Stimulated activated CD4-positive, alpha-beta T cell treated with anti-CD3 and anti-CD28 coated beads, Interleukin-12 subunit alpha, Interleukin-12 subunit beta, amount 100 ng/mL, for 24 hours (primary cell): Measurements from ENCODE around the gene PCAT7.
"Not testable (repeated sequence)": the region's sequence is repeated elsewhere in the genome, so short reads cannot be mapped to it uniquely, and the experiment has no call there.

Source experiments
- DNase-seq, 2 experiments: peaks; one replicate each; pipeline ENCODE4 v3.0.0-alpha.2; 2020; ENCODE audit warnings: low read depth in 2 of 2

The PCAT7 gene

DNA sequence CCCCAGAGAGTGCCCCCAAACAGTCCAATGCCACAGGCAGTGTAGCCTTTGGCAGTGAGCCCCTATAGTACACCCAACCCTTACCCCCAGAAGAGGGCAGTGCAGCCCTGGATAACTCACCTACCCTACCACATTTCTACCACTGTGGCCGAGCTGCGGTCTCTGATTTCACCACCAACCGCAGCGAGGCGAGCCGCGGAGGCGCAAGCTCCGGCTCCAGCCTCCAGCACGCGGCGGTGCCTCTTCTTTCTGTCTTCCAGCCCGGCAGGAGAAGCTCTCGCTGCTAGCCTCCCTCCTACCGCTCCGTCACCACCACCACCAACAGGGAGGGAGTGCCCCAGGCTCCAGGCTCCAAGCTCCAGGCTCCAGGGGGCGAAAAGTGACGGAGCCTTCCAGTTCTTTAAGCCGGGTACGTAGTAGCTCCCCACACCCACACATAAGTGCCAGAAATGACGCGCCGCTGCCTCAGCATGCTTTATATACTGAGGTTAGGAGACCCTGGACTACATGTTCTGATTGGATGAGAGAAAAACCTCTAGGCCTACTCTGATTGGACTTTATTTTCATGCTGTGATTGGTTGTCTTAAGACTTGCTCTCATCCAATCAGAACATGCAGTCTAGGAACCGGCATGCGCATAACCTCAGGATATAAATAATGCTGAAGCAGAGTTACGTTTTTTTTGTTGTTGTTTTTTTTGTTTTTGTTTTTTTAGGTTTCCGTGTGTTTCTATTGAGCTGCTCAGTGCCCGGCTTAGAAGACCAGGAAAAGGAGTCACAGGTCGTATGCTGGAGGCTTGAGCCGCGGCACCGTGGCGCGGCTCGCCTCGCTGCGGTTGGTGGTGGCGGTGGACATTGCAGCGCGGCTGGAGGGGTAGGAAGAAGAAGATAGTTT is at the start of gene PCAT7:
TSS of gene PCAT7 (plus strand) at position 645 of the 893 bp plus-strand sequence.
- DNase-seq = peak in 1 of 2 experiments; percentile 15

DNA sequence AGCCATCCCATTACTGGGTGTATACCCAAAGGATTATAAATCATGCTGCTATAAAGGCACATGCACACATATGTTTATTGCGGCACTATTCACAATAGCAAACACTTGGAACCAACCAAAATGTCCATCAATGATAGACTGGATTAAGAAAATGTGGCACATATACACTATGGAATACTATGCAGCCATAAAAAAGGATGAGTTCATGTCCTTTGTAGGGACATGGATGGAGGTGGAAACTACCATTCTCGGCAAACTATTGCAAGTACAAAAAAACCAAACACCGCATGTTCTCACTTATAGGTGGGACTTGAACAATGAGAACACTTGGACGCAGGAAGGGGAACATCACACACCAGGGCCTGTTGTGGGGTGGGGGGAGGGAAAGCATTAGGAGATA is 48.5 kb upstream of the PCAT7 start:
- not testable (repeated sequence) for DNase-seq

DNA sequence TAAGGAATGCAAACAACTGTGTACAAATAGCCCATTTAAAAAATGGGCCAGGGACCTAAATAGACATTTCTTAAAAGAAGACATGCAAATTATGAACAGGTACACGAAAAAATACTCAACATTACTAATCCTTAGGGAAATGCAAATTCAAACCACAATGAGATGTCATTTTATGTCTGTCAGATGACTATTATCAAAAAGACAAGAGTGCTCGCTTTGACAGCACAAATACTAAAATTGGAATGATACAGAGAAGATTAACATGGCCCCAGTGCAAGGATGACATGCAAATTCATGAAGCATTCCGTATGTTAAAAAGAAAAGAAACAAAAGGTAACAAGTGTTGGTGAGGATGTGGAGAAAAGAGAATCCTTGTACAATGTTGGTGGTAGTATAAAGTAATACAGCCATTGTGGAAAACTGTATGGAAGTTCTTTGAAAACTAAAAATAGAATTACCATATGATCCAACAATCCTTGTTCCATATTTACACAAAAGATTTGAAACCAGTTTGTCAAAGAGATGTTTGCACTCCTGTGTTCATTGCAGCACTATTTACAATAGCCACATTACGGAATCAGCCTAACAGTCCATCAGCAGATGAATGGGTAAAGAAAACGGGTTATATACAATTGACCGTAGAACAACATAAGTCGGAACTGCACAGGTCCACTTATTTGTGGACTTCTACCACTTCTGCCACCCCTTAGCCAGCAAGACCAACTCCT is 47.2 kb upstream of the PCAT7 start:
- no peak for DNase-seq

DNA sequence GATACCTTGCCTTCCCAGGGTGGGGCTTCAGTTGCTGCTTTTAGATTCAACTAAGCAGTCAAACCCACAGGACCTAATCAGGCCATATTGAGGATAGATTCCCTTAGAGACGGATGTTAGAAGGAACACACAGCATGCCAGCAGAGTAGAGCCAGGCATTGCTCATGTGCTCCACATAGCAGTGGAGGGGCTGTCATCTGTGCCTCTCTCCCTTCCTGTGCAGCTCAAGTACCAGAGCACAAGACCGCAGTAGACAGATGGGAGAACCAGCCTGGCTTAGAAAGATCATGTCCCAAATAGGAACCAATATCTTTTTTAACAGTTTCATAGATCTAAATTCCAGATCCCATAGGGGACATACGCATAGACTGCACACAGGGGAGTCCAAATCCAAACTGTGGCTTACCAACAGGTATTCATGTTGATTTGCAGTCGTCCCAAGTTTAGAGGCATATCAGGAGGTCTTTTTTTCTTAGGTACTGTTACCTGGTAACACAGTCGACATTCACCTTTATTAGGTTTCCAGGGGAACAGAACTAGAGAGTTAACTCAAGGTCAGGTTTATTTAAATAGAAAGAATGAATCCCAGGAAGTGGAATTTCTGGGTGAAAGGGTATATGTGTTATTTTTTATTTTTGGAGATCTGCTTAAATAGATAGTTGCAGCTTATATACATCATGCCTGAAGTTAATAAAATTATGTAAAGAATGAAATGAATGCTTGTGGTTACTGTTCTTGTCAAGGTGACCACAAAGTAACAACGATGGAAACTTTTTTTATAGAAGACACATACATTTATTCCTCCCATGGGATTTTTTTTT is 43.5 kb upstream of the PCAT7 start:
- DNase-seq = no peak

DNA sequence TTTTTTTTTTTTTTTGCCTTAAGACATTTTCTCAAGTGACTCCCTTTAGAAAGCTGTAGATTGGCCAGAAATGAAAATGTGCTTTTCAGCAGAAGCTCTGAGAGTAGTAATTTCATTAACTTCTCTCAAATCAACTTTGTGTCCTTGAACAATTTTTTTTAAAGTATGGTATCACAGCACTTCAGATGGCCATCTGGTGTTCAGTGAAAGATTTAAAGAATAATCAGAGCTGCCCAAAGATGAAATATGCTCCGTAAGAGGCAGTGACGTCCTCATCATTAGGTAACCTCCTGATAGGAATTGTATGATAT is 43.0 kb upstream of the PCAT7 start:
- no peak for DNase-seq

DNA sequence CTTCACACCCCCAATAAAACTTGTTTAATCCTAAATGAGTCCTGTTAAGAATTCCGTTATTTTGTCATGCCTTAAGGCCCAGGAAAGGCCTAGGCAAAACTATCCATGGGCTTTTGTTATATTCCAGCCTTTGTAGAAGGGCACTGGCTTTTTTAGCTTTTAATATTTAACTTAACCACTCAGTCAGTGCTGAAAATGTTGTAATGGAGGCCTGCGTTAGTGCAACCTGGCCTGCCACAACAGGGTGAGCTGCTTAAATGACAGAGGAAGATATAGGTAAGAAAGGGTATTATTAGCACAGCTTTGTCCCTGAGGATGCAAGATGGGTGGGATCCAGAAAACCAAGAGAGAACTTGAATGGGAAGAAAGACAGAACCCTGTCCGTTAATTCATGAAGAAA is 40.2 kb upstream of the PCAT7 start:
- no peak for DNase-seq

DNA sequence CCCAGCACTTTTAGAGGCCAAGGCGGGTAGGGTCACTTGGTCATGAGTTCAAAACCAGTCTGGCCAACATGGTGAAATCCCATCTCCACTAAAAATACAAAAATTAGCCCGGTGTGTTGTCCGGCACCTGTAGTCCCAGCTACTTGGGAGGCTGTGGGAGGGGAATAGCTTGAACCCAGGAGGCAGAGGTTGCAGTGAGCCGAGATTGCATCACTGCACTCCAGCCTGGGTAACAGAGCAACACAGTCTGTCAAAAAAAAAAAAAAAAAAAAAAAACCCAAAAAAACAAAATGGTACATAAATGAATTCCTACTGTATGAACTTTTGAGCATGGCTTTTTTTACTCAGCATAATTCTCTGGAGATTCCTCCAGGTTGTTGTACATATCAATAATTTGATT is 37.6 kb upstream of the PCAT7 start:
- no peak for DNase-seq

DNA sequence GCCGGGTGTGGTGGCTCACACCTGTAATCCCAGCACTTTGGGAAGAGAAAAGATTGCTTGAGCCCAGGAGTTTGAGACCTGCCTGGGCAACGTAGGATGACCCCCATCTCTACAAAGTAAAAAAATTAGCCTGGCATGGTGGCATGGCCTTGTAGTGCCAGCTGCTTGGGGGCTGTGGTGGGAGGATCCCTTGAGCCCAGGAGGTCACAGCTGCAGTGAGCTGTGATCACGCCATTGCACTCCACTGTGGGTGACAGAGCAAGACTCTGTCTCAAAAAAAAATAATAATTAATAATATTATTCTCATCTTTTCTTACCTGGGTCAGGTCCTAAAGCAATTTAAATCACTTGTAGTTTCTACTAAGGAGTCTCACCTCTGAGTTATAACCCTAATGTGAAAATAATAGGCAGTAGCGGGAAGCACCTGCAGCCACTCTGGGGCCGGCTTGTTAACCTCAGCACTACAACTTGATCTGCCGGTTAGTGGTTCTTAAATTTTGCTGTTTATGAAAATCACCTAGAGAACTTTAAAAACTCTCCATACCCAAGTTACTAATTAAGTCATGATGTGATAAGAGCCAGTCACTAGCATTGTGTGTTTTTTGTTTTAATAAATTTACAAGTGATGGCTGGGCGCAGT is 29.4 kb upstream of the PCAT7 start:
- DNase-seq = no peak

DNA sequence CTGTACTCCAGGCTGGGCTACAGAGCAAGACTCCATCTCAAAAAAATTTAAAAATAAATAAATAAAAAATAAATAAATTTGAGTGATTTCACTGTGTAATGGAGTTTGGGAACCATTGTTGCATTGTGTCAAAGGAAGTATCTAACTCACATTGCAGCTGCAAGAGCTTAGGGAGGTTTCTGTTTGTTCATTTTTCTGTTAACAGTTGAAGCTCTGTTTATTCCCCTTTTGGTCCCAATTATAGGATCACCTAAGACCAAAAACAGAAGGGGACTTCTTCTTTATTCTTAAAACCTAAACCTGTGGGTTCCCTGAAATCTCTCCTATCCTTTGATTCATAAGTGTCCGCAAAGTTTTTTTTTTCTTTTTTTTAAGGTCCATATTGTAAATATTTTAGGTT is 28.6 kb upstream of the PCAT7 start:
- no peak for DNase-seq

DNA sequence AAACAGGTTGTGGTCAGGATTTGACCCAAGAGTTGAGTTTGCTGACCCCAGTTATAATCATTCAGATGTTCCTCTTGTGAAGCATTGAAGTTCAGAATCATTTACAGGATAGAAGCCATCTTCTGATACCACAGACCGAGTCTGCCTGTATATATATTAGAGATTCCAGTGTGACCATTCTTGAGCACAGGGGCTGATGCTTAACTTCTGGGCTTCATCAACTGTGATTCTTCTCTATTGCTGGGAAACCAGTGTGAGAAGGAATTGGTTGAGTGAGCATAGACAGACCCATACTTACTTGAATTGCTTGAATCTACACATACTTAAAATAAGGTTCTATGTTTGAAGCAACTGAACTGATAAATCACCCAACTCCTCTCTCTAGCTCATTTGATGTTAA is 27.9 kb upstream of the PCAT7 start:
- DNase-seq = no peak

DNA sequence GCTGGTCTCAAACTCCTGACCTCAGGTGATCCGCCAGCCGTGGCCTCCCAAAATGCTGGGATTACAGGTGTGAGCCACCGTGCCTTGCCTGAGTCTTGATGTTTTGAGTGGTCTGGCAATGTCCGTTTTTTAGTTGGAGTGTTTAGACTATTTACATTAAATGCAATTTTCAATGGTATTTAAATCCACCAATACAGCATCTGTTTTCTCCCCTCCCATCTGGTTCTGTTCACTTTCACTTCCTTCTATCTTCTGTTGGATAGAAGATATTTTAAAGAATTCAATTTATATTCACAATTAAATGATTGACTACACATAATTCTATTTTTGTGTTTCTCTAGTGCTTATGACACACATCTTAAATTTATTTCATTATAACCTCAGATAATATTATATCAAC is 26.0 kb upstream of the PCAT7 start:
- no peak for DNase-seq

DNA sequence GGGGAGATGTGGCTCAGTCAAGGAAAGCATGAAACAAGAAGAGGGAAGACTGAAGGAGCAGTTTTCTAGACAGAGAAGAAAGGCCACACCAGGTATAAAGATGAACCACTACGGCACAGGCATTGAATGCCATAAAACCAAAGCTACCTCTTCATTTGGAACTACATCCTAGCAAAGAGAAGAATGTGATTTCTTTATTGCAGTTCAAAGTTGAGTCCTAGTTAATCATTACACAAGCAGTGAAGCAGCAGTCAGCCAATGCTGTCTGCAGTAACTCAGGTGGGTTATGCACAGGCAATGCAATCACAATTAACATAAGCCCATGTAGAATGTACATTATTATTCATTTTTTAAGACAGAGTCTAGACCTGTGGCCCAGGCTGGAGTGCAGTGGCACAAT is 21.7 kb upstream of the PCAT7 start:
- no peak for DNase-seq

DNA sequence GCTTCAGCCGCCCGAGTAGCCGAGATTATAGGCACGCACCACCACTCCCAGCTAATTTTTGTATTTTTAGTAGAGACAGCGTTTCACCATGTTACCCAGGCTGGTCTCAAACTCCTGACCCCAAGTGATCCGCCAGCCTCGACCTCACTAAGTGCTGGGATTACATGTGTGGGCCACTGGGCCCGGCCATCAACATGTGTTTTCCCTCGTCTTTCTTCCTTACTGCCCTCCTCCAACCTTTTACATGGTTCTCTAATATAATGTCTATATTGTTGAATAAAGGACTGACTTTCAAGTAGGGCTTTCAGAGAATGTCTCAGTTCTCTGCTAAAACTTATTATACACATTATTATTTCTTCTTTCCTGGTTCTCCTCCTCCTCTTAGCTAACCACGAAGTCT is 21.3 kb upstream of the PCAT7 start:
- DNase-seq = no peak

DNA sequence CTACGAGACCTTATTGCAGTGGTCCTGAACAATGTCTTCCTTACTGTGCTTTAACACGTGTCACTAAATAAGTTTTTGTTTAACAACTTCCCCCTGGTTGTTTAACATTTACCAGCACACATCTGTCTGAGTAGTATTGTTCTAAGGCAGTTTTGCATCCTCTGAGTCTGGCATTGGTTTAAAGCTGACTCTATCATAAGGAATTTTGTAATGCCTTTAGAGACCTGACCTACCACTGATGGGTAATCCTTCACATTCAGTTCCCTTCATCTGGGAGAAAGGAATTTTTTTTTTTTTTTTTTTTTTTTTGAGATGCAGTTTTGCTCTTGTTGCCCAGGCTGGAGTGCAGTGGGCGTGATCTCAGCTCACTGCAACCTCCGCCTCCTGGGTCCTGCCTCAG is 20.0 kb upstream of the PCAT7 start:
- no peak for DNase-seq

DNA sequence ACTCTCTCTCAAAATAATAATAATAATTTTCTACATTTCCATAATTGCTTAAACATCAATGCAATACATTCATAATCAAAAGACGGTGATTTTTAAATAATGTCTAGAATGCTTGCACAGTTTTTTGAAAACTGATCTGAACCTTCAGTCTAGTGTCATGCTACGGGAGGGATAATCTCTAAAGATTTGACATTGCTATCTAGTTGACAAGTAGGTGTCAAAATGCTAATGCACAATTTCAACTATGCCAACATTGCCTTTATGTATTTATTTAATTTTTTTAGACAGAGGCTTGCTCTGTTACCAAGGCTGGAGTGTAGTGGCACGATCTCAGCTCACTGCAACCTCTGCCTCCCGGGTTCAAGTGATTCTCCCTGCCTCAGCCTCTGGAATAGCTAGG is 16.0 kb upstream of the PCAT7 start:
- DNase-seq = no peak

DNA sequence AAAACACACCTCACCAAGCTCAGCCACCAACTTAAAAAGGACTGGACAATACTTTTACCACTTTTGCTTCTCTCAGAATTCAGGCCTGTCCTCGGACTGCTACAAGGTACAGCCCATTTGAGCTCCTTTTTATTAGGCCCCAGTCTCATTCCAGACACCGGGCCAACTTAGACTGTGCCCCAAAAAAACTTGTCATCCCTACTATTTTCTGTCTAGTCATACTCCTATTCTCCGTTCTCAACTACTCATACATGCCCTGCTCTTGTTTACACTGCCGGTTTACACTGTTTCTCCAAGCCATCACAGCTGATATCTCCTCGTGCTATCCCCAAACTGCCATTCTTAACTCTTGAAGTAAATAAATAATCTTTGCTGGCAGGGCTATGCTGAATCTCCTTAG is 10.5 kb upstream of the PCAT7 start:
- DNase-seq = not testable (repeated sequence)

DNA sequence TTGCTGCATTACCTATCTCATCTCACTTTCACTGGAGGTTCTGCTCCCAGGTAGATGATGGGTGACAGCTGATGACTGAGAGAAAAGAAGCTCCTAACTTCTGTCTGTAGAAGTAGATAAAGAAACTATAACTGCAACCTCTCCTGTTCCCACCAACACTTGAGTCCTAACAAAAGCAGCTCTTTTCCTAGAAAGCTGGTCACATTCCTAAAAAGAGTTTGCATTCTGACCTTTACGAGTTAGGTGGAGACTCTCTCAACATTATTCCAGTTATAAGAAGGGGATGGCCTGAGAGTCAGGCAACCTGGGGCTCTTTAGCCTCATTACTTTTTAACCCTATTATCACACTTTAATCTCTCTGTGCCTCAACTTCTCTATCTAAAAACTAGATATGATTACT is 8.9 kb upstream of the PCAT7 start:
- DNase-seq = no peak

DNA sequence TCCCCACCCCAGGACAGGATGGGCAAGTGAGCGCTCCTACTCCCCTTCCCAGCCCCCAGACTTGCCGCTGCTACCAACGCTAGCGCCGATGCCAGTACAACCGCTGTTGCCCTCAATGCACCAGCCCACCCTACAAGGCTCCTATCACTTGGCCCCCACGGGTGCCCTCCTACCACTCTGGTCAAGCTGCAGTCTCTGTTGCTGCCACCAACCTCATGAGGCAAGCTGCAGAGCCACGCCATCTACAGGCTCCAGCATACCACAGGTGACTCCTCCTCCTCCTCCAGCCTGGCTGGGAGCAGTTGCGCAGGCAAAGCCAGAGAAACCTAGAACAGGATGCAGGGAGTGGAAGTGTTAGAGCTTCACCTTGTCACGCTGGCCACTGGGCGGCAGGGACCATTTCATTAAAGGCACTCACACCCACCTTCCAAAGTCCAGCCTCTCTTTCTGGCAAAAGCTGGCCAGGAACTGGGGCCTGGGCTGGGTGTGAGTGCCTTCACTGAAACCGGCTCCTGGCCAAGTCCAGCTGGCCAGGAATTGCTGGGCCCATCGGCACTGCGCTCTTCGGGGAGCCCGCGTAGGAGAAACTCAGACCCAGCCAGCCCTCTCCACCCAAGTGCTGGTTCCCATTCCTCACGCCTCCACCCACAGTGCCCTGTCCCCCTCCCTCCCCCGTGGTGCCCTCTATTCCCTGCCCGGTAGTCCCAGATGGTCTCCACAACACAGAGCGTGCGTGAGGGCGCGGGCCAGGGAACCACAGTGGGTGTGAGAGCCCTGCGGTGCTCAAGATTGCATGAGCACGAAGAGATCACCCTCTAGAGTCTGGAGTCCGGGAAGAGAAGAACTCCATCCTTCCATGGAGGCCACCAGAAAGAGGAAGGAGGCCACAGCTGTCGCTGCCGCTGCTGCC is 1.6 kb upstream of the PCAT7 start:
- no peak for DNase-seq

DNA sequence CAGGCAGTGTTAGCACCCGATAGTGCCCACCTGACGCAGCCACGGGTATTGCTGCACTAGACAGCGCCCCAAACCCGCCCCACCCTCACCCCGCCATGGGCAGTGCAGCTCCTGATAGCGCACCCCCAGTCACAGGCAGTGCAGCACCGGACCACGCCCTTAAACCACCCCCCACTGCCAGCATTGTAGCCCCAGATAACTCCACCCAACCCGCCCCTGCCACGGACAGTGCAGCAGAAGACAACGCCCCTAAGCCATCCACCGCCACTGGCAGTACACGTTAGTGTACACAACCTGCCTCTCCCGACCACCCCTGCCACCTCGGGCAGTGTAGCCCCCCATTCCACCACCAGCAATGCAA is 825 bp upstream of the PCAT7 start:
- no peak for DNase-seq

DNA sequence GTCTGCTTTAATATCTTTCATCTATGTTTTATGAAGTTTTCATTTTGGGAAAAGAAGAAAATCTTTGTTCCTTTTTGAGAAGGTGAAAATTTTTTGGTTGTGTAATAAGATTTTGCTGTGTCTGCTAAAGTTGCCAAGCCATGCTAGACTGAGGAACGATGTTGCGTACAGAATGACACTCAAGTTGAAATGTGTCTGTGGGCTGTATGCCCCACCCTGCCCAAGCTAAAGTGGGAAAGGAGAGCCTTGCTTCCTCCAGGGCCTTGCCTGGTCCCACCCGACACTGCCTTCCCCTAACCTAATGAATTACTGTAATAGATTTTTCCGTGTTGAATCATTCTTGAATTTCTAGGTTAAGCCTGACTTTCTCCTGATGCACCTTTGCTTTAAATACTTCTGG is 2.5 kb downstream of the PCAT7 start:
- no peak for DNase-seq

DNA sequence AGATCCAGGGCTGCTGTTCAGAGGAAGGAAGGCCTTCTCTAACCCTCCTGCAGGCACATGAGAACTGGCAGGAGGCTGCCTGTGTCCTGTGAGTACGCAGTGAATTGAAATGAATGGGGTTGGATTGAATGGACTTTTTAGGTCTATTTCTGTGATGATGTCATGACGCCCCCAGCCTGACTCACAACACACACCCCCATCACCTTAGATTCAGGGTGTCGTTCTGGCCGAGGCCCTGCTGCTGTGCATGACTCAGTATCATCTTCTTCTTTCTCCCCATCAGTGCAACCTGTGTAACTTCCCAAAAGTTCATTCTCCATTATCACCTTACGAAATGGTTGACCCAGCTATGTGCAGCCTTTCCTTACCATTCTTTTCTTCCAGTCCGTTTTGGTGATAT is 5.4 kb downstream of the PCAT7 start:
- no peak for DNase-seq
